WI38 (cell line): ENCODE data around the gene TMEM63C.

Source experiments
- H3K4me3 ChIP-seq: 2 replicates; pipeline ENCODE4 v1.5.1; 2011; ENCODE audit warnings: low read depth, mild to moderate bottlenecking, control low read depth, low read length
- TF ChIP-seq, protein P1 (sequence below): IDR thresholded peaks from 2 replicates; pipeline ENCODE4 v1.5.1; 2012; ENCODE audit warnings: low read depth, mild to moderate bottlenecking, control low read depth, low read length

The TMEM63C gene

DNA sequence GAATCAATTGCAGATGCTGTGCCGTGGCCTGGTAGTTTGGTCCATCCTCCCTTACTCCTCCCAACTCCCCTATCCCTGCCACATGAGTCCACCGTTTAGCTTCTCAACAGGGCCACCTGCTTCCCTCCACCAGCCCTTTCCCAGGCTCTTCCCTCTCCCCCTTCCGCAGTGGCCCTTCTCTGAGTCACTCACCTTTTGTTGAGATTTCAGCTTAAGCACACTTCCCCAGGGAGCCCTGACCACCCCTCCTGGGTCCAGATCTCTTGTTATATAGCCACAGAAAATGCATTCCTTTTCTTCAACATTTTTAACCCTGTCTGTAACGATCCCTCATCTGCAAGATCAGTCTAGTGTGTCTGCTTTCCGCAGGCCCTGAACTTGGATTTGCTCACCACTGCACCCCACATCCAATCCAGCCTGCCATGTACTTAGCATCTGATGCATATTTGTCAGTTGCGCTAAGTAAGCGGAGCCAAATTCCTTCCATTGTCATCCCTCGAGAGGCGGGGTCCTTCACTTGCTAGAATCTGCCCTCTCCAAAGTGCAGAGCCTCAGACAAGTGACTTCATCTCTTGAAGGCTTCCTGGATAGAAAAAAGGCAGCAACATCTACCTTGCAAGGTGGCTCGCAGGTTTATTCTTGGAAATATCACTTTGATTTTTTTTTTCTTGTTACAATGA, 41.1 kb downstream of the TMEM63C start:
- TF ChIP-seq, protein P1, sequence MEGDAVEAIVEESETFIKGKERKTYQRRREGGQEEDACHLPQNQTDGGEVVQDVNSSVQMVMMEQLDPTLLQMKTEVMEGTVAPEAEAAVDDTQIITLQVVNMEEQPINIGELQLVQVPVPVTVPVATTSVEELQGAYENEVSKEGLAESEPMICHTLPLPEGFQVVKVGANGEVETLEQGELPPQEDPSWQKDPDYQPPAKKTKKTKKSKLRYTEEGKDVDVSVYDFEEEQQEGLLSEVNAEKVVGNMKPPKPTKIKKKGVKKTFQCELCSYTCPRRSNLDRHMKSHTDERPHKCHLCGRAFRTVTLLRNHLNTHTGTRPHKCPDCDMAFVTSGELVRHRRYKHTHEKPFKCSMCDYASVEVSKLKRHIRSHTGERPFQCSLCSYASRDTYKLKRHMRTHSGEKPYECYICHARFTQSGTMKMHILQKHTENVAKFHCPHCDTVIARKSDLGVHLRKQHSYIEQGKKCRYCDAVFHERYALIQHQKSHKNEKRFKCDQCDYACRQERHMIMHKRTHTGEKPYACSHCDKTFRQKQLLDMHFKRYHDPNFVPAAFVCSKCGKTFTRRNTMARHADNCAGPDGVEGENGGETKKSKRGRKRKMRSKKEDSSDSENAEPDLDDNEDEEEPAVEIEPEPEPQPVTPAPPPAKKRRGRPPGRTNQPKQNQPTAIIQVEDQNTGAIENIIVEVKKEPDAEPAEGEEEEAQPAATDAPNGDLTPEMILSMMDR: no peak
- H3K4me3 ChIP-seq: no peak overlapping the region

- TF ChIP-seq, protein P1: no peak
Observed at GRCh38 chr14:77224212-77224611, 42.6 kb downstream of the TMEM63C start.

DNA sequence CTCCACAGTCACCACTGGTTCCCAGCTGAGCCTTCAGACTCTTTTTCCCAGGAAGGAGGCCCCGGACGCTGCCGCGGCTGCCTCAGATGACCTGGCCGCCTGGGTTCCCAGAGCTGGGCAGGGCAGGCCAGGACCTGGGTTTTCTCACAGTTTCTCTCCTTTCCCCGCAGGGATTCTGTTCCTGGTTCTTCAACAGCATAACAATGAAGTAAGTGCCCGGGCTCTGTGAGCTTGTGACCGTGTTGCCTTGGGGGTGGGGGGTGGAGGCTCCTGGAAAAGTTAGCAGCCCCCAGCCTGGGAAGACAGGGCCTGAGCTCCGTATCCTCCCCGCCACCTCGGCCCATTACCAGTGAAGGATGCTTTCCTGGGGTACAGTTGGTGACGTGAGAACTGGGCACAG, 43.7 kb downstream of the TMEM63C start:
- TF ChIP-seq, protein P1: no peak
- H3K4me3 ChIP-seq: no peak overlapping the region

More at GRCh38 chr14:77224212-77224611, 42.6 kb downstream of the TMEM63C start:
- no peak overlapping the region for H3K4me3 ChIP-seq

DNA sequence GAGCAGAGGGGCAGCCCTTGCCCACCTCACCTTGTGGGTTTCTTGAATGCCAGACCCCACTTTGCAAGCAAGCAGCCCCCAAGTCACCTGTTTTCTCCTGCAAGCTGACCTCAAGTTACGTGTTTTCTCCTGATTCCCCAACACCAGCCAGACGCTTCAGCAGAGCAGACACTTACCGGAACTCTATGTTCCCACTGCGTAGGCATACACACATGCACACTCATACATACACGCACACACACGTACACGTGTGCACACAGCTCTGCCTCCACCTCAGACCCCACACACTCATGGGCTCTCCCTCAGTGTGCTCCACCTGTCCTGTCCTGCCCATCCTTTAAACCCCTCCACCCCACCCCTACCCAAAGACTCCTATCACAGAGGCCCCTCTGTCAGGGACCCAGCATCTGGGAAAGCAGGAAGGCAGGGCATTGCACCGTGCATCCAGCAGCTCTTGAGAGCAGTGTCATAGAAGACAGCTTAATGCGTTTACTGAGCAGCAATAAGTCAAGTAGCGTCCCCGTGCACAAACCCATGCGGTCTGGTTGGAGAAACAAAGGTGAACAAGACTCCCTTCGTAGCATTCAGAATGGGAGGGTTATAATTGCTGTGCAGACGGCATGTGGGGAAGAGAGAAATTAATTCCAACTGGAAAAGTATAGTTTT, 44.4 kb downstream of the TMEM63C start:
- H3K4me3 ChIP-seq: no peak overlapping the region
- TF ChIP-seq, protein P1: no peak

DNA sequence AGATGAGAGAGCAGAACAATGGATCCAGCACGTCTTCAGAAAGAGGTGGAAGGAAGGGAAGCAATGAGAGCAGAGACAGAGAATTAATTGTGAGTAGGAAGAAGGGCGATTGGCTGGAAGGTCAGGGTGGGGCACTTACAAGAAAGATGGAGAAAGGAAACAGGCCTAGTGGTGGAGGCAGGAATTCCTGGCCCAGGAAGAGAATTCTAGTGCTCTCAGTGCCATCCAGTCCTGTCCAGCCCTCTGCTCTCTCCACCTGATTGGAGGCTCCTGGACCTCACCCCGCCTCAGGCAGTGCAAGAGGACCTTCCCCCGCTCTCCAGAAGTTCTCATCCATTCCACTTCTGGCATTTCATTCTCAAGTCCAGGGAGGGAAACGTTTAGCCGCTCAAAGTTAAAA, 46.5 kb downstream of the TMEM63C start:
- H3K4me3 ChIP-seq: no peak overlapping the region
- TF ChIP-seq, protein P1: no peak

GRCh38 chr14:77230914-77231313, 49.3 kb downstream of the TMEM63C start:
- H3K4me3 ChIP-seq: no peak overlapping the region
- TF ChIP-seq, protein P1: no peak

DNA sequence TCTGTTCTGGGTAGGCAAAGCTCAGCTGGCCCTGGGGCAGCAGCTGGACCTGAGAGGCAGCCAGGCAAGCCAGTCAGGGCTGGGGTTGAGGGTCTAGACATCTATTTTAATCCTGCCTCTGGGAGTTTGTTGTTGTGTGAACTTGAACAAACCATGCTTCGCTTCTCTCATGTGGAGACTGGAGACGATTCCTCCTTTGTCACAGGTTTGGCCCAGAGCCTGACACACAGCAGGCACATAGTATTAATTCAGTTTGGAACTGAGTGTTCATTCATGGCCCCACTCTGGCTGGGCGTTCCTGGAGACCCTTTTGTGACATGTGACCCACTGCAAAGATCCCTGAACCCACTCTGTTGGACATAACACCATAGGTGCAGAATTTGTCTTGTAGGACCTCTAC, 50.1 kb downstream of the TMEM63C start:
- TF ChIP-seq, protein P1: no peak
- H3K4me3 ChIP-seq: no peak overlapping the region
